Measurements from ENCODE around the gene HNRNPA1. TPM values are rescaled to one million over a fixed set of nuclear protein-coding genes. Genes with fewer than 3 reads are reported as not detected.

HNRNPA1 gene
- total and polyA plus RNA-seq, 9 of the 15 experiments (the other 6 are each of a cell fraction or from before 2014, with no cell fraction given): 1,166 to 2,703 (median 1,815) TPM

- no peak for TF ChIP-seq RERE (CRISPR knock-in tag; IDR thresholded peaks at IDR 0.05; ENCODE audit: borderline replicate concordance)
- TF ChIP-seq CHD4 (IDR thresholded peaks at IDR 0.05; ENCODE audit: insufficient read depth, insufficient replicate concordance, low read depth, low read length, poor library complexity, severe bottlenecking): no peak
- 0 out of 2 replicates have a peak, but pooled peaks have one; percentile 21 for TF ChIP-seq FOXP4 (CRISPR knock-in tag; IDR thresholded peaks at IDR 0.05; ENCODE audit: borderline replicate concordance)
- no peak for TF ChIP-seq ILK (tag; IDR thresholded peaks at IDR 0.05; ENCODE audit: borderline replicate concordance, low read depth)
- peak; percentile 91 for TF ChIP-seq FOXM1 (IDR thresholded peaks at IDR 0.05; ENCODE audit: low read depth)
- TF ChIP-seq FOXM1 (CRISPR knock-in tag; IDR thresholded peaks at IDR 0.05; ENCODE audit: low read depth): peak; percentile 65
- no peak for TF ChIP-seq CTCF (IDR thresholded peaks at IDR 0.05 in 2 of 3, conservative IDR thresholded peaks at IDR 0.05 in 1 of 3; ENCODE audit: insufficient read depth in 2 of 3, low read depth in 1 of 3, low read length in 3 of 3)
- no peak for TF ChIP-seq ZNF699 (CRISPR knock-in tag; IDR thresholded peaks at IDR 0.05; ENCODE audit: insufficient replicate concordance)
- TF ChIP-seq ZNF12 (CRISPR knock-in tag; IDR thresholded peaks at IDR 0.05): no peak
- TF ChIP-seq ZNF3 (CRISPR knock-in tag; IDR thresholded peaks at IDR 0.05): no peak
- peak; percentile 38; the same call in 1 of the 2 replicates for TF ChIP-seq CXXC5 (CRISPR knock-in tag; IDR thresholded peaks at IDR 0.05)
- no peak for TF ChIP-seq ERF (CRISPR knock-in tag; IDR thresholded peaks at IDR 0.05)
- no peak for TF ChIP-seq IRF1 (CRISPR knock-in tag; IDR thresholded peaks at IDR 0.05; ENCODE audit: borderline replicate concordance)
- peak; percentile 93 for TF ChIP-seq PML (IDR thresholded peaks at IDR 0.05; ENCODE audit: low read length)
- no peak; the same call in 1 of the 2 replicates for TF ChIP-seq ZNF57 (CRISPR knock-in tag; IDR thresholded peaks at IDR 0.05)
Measured at GRCh38 chr12:54280468-54281260, at the start of gene HNRNPA1 (continued).

Data from K562 (cell line).